A673 (cell line): Measurements from ENCODE around the gene SGK1. TPM values are rescaled to one million over a fixed set of nuclear protein-coding genes. Genes with fewer than 3 reads are reported as not detected.
A peak's percentile ranks its signal among the peaks of the same experiment; 100 is the strongest.

Source experiments
- BruUV-seq: library from RNA; stranded (reverse); fragments of 400-500 nt; replicated peaks from 2 replicates; lab custom pipeline; 2021; lab: Mats Ljungman, UMichigan
- CTCF ChIA-PET: fragments of 300-600 bp; sonication (Branson Sonifier 250); formaldehyde crosslinking; loops from one replicate; lab custom pipeline; 2022; ENCODE audit warnings: antibody characterized with exemption; lab: Charles Lee
- POLR2A ChIA-PET: fragments of 300-600 bp; sonication (Branson Sonifier 250); formaldehyde crosslinking; loops from one replicate; lab custom pipeline; 2022; ENCODE audit warnings: antibody characterized with exemption; ENCODE audit not compliant: low non-redundant PET; lab: Charles Lee
- DNase-seq: peaks from one replicate; pipeline ENCODE4 v3.0.0-alpha.2; 2015; ENCODE audit warnings: low spot score
- H3K27ac ChIP-seq: fragments of 200-600 bp; sonication (generic); 2 replicates; pipeline ENCODE4 v1.5.1; 2016; ENCODE audit warnings: mixed run types, low read depth, mild to moderate bottlenecking, mixed read lengths, antibody characterized with exemption, low read length; ENCODE audit not compliant: poor library complexity, severe bottlenecking
- H3K27me3 ChIP-seq: fragments of 200-600 bp; sonication (generic); replicated peaks from 2 replicates; pipeline ENCODE4 v1.6.1; 2017; ENCODE audit warnings: mixed run types, low read depth, mild to moderate bottlenecking, mixed read lengths, antibody characterized with exemption, low read length; ENCODE audit not compliant: insufficient read depth, poor library complexity
- H3K36me3 ChIP-seq: fragments of 200-600 bp; sonication (generic); 2 replicates; pipeline ENCODE4 v1.6.1; 2016; ENCODE audit warnings: mixed run types, mild to moderate bottlenecking, mixed read lengths, antibody characterized with exemption, low read length; ENCODE audit not compliant: insufficient read depth, poor library complexity, severe bottlenecking
- H3K4me1 ChIP-seq: fragments of 200-600 bp; sonication (generic); 2 replicates; pipeline ENCODE4 v1.6.1; 2017; ENCODE audit warnings: mixed run types, mild to moderate bottlenecking, mixed read lengths, antibody characterized with exemption, low read length; ENCODE audit not compliant: insufficient read depth, poor library complexity, severe bottlenecking
- H3K4me3 ChIP-seq: fragments of 200-600 bp; sonication (generic); 2 replicates; pipeline ENCODE4 v1.5.1; 2016; ENCODE audit warnings: low read depth, mixed run types, mild to moderate bottlenecking, mixed read lengths, low read length; ENCODE audit not compliant: poor library complexity, severe bottlenecking
- H3K9me3 ChIP-seq: fragments of 200-600 bp; sonication (generic); 2 replicates; pipeline ENCODE4 v1.6.1; 2016; ENCODE audit warnings: mixed run types, low read depth, mild to moderate bottlenecking, mixed read lengths, antibody characterized with exemption, low read length; ENCODE audit not compliant: poor library complexity, severe bottlenecking
- CTCF ChIP-seq: fragments of 300-800, 200-600 bp; sonication (generic); conservative IDR thresholded peaks from 2 replicates; pipeline ENCODE4 v1.5.1; 2017; ENCODE audit warnings: low read depth, mild to moderate bottlenecking, antibody characterized with exemption, low read length, moderate library complexity, mixed read lengths
- EZH2 ChIP-seq: fragments of 200-600 bp; sonication (generic); IDR thresholded peaks from 2 replicates; pipeline ENCODE4 v1.6.1; 2017; ENCODE audit warnings: borderline replicate concordance, low read depth, mild to moderate bottlenecking, mixed read lengths, antibody characterized with exemption, low read length; ENCODE audit not compliant: poor library complexity, severe bottlenecking
- intact Hi-C: fragments of 100-400 bp; cut with micrococcal nuclease; formaldehyde crosslinking; loops from one replicate; pipeline ENCODE4 v1.10.0; 2022; ENCODE audit not compliant: unreplicated experiment
- total RNA-seq: library from RNA; stranded (reverse); gene quantifications from 2 replicates; pipeline ENCODE4 v1.2.3, GENCODE V29; 2021

Gene SGK1
- total RNA-seq, 1 experiment from 2014 or later, result 73.3 TPM

GRCh38 chr6:134173936-134174671 is 143.8 kb downstream of the SGK1 start:
- intact Hi-C loops, result loop anchor here (1.0 to 10.0 kb wide), 5 partner anchors 467 to 768 kb away; no protein-coding TSS in a partner anchor
- Histone ChIP-seq H3K4me1 (peaks cover 29% of the 10 kb centered on the region), H3K27me3 (no peaks in the 10 kb centered on the region), H3K36me3 (peaks cover 42% of the 10 kb centered on the region), H3K4me3 (peak overlapping the region; percentile 76), H3K9me3 (no peaks in the 10 kb centered on the region), H3K27ac (peak overlapping the region; percentile 91)
- BruUV-seq, result TSS peak; percentile 67
- TF ChIP-seq CTCF (peak; percentile 82), EZH2 (no peak)
- peak; percentile 93 for DNase-seq
- ChIA-PET POLR2A (interaction anchor here (0.6 to 1.0 kb wide), 4 partner anchors 59 to 649 kb away, joined by 3 read pairs; no protein-coding TSS in a partner anchor), CTCF (interaction anchor here (0.7 to 1.6 kb wide), 5 partner anchors 467 to 767 kb away, joined by 3 to 12 read pairs (median 4); no protein-coding TSS in a partner anchor)

- Histone ChIP-seq H3K27ac (no peak overlapping the region), H3K36me3 (peaks cover 48% of the 10 kb centered on the region), H3K27me3 (no peaks in the 10 kb centered on the region), H3K9me3 (no peaks in the 10 kb centered on the region), H3K4me3 (peak overlapping the region; percentile 76), H3K4me1 (peaks cover 33% of the 10 kb centered on the region)
- CTCF ChIA-PET, result interaction anchor here (1.0 to 1.6 kb wide), 4 partner anchors 468 to 767 kb away, joined by 4 to 12 read pairs (median 4); no protein-coding TSS in a partner anchor
- DNase-seq, result no peak
- TF ChIP-seq EZH2 (no peak), CTCF (no peak)
- no TSS peak for BruUV-seq
- intact Hi-C loops, result loop anchor here (5.0 to 10.0 kb wide), 2 partner anchors 501 to 769 kb away; no protein-coding TSS in a partner anchor
- POLR2A ChIA-PET, result interaction anchor here (1.0 kb wide), 1 partner anchor 650 kb away, joined by 3 read pairs; no protein-coding TSS in a partner anchor
These were observed 144.6 kb downstream of the SGK1 start for GRCh38 chr6:134173366-134173725.

- BruUV-seq, result no TSS peak
- intact Hi-C loops, result loop anchor here (5.0 to 10.0 kb wide), 2 partner anchors 502 to 769 kb away; no protein-coding TSS in a partner anchor
These were observed 145.1 kb downstream of the SGK1 start for GRCh38 chr6:134172706-134173365.

More at GRCh38 chr6:134172706-134173365, 145.1 kb downstream of the SGK1 start:
- POLR2A ChIA-PET, result no interaction called here
- Histone ChIP-seq H3K9me3 (no peaks in the 10 kb centered on the region), H3K36me3 (peaks cover 48% of the 10 kb centered on the region), H3K27ac (no peak overlapping the region), H3K4me1 (peaks cover 33% of the 10 kb centered on the region), H3K27me3 (no peaks in the 10 kb centered on the region), H3K4me3 (peak overlapping the region; percentile 76)
- no peak for DNase-seq
- CTCF ChIA-PET, result no interaction called here
- TF ChIP-seq CTCF, result no peak
- no peak for TF ChIP-seq EZH2
